HG03565 (cell line): ENCODE results near the gene EMC7.
A peak's percentile ranks its signal among the peaks of the same experiment; 100 is the strongest.

Source experiments
- ATAC-seq: cut with Tn5 transposase; IDR thresholded peaks from one replicate; pipeline ENCODE4 v1.9.1; 2021; ENCODE audit warnings: mild to moderate bottlenecking, moderate library complexity; ENCODE audit not compliant: unreplicated experiment

The EMC7 gene

DNA sequence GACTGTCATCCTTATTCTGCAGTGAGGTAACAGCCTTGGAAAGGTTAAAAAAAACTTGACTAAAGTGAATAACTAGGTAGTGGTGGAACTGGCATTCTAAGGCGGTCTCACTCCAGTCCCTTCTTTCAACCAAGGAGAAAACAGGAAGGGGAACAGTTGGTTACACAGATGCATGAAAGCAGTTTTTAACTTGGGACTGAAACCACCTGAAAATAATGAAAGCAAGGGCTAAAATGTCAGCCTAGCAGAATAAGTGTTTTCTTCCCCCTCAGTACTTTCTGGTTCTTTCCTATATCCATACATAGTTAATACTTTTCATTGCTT is 61.9 kb downstream of the EMC7 start:
- no peak for ATAC-seq

DNA sequence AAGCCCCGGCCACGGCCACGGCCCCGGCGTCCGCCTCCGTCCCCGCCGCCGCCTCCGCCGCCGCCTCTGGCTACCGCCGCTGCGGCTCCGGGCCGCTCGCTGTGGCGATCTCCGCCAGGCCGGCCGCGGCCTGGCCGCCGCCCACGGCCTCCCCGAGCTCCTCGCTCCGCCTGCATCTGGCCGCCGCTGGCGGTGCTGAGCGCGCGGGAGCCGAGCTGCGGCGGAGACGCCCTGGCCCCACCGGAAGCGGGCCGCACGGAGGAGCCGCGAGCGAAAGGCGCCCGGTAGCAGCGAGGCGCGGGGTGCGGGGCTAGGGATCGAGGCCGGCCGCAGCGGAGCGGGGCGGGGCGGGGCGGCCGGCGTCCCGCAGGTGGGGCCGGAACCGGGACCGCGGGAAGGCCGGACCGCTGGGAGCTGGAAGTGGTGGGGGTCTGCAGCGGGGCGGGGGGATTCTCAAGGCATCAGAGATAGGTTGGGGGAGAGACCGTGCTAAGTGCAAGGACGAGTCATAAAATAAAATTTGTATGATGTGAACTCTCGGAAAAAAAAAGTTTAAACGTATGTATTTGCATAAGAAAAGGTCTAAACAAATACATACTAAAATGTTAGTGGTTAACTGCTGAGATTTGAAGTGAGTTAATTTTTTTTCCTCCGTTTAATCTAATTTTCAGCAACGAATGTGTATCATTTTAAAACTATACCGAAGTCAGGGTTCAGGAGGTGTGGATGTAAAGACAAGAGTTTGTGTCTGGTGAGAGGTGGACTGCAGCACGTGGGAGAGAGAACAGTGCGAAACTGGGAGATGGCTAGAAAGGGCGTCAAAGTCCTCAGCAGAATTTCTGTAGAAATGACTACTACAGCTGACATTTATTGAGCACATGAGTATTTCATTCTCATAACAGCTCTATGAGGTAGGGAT is 62.5 kb downstream of the EMC7 start, which contains the start of gene AVEN:
Gene AVEN, minus strand, starts transcription at position 334 of the 919 bp plus-strand sequence. Its CDS starts 158 bp downstream, at position 176.
- peak; percentile 30 for ATAC-seq

DNA sequence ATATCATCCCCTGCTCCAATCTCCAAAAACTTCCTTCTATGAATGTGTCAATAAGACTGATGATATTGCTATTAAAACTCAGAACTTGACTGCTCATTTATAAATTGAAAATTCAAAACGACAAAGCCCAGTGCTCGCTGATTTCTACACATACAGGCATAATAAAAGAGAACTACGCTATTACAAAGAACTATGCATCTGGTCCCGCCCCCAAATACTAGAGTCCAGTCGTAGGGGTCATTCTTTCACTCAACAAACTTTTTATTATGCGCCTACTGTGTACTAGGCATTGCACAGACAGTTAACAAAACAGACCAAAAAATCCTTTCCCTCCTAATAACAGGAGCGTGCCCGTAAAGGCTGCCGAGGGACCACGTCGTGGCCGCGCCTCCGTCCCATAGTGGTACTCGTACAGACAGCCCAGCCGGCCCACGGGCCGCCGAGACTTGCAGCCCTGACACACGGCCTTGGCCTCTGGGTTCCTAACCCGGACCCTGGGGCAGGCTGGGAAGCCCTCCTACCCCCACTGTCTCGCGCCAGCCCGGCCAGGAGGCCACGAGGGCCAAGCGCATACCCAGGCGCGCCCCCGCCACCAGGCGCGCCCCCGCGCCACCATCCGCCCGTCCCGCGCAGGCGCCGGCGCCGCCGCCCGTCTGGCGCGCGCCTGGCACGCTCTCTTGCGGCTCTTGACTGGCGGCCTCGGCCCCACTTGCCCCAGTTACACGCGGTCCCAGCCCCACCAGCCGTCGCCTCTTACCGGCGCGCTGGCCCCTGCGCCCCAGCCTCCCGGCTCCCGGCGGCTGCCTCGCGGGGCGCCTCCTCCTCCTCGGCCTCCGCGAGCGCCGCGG is 63.4 kb downstream of the EMC7 start:
- peak; percentile 57 for ATAC-seq
